Transverse colon (tissue), 3 donors: ENCODE data around the gene YLPM1.

Experiments
- POLR2A ChIP-seq: fragments of 450-650 bp; IDR thresholded peaks from one replicate; pipeline ENCODE4 v1.6.1; 2016; ENCODE audit warnings: antibody characterized with exemption, mild to moderate bottlenecking, moderate library complexity
- TF ChIP-seq, protein P1 (sequence below), 5 experiments: fragments of 200-600 bp in 3 of 5; fragments of 450-650 bp in 2 of 5; sonication (generic) in 3 of 5; IDR thresholded peaks; 1 replicate in 2 of 5; 2 replicates in 3 of 5; pipeline ENCODE4 v1.5.1; 2016 to 2017; ENCODE audit warnings: antibody characterized with exemption in 5 of 5, inconsistent platforms in 3 of 5, mild to moderate bottlenecking in 2 of 5, moderate library complexity in 1 of 5

GRCh38 chr14:74807853-74808545 is 44.9 kb downstream of the YLPM1 start:
- no peak for TF ChIP-seq POLR2A
- TF ChIP-seq, protein P1, sequence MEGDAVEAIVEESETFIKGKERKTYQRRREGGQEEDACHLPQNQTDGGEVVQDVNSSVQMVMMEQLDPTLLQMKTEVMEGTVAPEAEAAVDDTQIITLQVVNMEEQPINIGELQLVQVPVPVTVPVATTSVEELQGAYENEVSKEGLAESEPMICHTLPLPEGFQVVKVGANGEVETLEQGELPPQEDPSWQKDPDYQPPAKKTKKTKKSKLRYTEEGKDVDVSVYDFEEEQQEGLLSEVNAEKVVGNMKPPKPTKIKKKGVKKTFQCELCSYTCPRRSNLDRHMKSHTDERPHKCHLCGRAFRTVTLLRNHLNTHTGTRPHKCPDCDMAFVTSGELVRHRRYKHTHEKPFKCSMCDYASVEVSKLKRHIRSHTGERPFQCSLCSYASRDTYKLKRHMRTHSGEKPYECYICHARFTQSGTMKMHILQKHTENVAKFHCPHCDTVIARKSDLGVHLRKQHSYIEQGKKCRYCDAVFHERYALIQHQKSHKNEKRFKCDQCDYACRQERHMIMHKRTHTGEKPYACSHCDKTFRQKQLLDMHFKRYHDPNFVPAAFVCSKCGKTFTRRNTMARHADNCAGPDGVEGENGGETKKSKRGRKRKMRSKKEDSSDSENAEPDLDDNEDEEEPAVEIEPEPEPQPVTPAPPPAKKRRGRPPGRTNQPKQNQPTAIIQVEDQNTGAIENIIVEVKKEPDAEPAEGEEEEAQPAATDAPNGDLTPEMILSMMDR (IDR thresholded peaks at IDR 0.05), result no peak
